HG03039 (cell line): ENCODE measurements around the gene SLC35D2.
"Not testable (repeated sequence)": the region's sequence is repeated elsewhere in the genome, so short reads cannot be mapped to it uniquely, and the experiment has no call there.

Experiments used
- ATAC-seq: cut with Tn5 transposase; IDR thresholded peaks from one replicate; pipeline ENCODE4 v1.9.1; 2021; ENCODE audit warnings: mild to moderate bottlenecking, moderate library complexity; ENCODE audit not compliant: unreplicated experiment

SLC35D2 gene

DNA sequence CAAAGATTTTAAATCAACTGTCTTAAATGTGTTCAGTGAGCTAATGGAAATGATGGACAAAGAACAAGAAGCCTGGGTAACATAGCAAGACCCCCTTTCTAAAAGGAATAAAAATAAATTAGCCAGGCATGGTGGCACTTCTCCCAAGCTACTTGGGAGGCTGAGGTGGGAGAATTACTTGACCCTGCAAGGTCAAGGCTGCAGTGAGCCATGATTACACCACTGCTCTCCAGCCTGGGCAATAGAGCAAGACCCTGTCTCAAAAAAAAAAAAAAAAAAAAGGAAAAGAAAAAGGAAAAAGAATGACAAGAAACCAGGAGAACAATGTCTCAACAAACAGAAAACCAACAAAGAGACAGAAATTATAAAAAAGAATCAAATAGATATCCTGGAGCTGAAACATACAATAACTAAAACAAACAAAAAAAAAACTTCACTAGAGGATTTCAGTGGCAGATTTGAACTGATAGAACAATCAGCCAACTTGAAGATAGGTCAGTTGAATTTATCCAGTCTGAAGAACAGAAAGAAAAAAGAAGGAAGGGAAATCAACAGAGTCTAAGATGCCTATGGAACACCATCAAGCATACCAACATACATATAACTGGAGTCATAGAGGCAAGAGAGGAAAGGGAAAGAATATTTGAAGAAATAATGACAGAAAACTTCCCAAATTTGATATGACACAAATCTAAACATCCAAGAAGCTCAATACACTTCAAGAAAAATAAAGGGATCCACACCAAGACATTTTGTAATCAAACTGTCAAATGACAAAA, 16.8 kb upstream of the SLC35D2 start:
- no peak for ATAC-seq

DNA sequence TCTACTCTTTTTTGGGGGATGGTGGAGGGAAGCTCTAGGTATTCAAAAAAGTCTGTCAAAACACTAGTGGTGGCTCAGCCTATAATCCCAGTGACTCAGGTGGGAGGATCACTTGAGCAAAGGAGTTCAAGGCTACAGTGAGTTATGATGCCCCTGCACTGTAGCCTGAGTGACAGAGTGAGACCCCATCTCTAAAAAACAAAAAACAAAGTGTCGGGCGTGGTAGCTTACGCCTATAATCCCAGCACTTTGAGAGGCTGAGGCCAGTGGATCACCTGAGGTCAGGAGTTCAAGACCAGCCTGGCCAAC, 15.8 kb upstream of the SLC35D2 start:
- ATAC-seq: no peak

DNA sequence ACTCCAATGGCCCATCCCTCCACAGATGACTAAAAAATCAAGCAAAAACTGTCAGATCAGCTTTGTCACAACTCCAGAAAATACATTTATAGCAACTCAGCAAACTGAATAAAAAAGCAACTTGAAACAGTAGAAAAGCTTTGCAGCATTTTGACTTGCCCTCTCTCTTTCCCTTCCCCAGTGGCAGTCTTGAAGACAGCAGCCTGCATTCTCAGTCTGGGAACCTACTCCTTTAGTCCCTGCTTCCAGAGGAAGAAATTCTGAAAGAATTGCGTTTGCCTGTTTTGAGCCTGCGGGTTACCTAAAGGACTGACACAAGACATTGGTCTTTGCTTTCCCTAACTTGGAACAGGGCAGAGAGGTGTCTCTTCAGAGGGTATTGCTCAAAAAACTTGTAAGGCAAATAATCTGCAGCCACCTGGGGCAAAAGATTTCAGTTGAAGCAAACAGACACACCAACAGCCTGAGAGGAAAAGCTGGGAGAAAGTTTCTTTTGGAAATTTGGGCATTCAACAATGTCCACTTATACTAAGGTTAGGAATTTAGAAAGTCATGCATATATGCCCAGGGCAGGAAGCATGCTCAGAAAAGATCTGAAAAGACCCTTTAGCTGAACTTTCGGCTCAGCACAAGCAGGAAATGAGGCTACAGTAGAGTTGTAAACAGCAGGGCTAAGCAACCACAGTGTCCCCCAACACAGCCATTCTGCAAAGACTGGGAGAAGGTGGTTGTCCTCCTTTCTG, 15.2 kb upstream of the SLC35D2 start:
- no peak for ATAC-seq

DNA sequence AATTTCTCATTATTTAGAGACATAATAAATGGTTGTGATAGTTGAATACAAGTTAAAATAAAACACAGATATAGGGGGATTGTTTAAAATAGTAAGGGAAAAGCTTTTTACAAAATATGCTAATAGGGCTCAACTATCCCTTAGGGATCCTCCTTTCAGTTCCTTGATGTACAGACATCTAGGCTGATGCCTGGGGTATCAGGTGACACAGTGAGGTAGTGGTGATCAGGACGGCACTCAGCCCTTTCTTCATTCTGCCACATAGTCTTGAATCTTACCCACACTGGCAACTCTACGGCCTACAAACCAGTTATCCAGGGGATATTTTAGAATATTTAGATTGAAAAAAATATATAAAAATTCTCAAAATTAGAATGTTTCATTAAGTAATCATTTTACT, 12.5 kb upstream of the SLC35D2 start:
- no peak for ATAC-seq

DNA sequence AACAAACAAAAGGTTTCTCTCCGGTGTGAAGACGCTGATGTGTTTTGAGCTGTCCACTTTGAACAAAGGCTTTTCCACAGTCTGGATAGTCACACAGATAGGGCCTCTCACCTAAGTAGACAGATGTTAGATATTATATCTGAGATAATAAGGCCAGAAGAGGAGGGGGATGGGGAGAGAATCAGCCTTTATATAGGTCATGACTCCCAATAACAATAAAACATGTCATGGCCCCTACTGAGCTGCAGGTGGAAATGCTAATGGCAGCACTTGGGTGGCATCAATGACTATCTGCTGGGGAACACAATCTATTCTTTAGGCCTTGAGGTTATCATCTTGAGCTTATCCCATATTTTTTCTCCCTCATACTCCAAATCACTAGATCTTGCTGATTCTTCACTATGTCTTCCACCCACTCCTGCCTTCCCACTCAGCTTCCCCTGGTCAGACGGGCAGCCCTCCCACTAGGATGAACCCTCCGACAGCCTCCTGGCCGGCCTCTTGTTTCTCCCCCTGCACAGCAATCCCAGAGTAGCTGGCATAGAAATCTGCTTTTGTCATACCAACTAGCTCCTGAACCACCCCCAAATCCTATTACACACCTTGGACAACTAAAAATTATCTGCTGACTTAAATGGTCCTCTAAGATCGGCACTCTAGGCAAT, 11.5 kb upstream of the SLC35D2 start:
- ATAC-seq: no peak

DNA sequence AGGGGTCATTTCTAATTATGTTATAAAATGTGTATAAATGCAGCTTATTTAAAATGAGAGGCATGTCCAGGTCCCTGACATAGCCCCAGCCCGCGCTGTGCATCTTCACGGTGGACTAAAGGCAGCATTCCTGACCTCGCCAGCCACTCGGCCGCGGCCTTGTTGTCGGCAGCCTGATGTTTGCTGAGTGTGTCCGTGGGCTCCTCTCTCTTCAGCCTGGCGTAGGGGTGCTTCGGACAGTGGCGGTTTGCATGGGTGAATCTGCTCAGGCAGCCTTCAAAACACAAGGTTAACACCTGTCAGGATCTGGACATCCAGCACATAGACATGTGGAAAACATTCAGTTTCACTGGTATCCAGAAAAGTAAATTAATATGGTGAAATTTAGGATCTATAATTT, 8.8 kb upstream of the SLC35D2 start:
- ATAC-seq: no peak

DNA sequence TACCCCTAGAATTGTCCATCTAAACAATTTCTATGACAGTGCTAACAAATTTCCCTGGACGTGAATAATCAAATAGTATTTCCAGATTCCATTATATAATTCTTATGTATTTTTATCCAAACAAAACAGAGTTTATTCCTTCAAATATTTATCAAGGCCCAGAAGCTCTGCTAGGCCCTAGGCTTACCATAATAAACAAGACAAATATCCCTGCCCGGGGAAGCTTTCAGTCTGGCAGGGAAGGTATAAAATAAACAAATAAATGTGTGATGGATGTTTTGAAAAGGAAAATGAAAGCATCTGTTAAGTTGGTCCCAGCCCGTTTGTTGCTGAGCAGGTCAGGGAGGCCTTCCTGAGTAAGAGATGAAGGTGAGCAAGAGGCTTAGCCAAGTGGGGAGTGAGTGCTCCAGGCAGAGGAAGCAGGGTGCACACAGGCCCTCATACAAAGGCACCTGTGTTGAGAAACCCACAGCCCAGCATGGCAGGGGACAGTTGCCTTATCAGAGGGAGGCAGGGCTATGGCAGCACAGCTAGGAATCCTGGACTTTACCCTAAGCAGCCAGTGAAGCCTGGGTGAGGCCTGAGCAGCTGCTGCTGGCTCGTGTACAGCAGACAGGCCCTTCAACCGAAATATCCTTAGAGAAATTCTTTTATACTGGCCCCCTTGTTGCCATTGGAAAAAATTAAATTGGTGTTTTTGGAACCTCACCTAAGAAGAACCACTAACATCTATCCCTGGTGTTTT, 7.7 kb upstream of the SLC35D2 start:
- no peak for ATAC-seq

DNA sequence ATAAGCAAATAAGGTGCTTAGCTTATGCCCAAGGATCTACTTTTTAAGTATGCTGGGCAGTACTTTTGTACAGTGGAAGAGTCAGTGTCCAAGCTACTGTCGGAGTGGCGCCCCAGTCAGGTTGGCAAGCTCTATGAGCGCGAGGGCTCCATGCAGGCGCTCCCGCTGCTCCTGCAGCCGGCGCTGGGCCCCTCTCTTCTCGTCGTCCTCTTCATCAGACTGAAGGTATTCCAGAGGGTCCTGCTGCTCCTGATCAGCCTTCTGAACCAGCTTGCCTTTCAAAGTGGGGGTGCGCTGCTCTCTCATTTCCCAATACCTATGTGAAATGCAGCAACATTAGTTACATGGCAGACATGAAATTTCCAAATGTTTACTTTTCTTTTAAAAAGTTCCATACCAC, 4.6 kb upstream of the SLC35D2 start:
- ATAC-seq: no peak

DNA sequence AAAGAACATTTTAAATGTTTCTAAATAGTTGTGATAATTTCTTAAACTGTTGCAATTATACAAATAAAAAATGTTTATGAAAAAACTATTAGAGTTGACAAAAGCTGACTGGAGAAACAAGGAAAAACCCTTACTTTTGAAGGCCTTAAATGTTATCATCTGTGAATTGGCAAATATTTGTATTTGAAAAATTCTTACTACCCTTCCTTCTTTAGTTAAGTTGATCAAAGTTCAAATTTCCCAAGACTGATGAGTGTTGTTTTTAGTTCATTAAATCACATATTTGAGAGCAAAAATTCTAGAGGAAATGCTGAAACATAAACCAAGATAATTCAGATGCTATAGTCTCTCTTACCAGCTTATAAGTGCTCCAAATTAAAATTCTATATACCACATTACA, 2.6 kb upstream of the SLC35D2 start:
- no peak for ATAC-seq

DNA sequence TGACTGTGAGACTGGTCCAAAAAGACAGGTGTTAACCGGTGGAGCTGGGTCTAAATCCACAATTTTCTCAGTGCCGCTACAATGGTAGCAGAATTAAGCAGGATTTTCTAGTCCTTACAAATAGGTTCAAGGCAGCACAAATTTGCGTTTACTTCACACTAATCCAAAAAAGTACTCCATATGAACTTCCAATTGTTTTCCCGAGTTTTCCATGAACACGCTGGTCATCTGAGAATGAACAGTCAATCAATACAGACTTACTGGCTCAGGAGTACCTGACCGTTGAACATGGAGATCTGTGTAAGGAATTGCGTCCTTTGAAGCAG, 709 bp downstream of the SLC35D2 start:
- ATAC-seq: no peak

DNA sequence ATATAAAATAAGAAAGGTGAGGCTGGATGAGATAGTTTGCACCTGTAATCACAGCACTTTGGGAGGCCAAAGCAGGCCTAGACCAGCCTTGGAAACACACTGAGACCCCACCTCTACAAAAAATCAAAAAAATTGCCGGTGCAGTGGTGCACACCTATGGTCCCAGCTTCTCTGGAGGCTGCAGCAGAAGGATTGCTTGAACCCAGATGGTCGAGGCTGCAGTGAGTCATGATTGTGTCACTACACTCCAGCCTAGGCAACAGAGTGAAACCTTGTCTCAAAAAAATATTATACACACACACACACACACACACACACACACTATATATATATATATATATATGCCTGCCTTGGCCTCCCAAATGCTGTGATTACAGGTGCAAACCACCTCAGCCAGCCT, 1.3 kb downstream of the SLC35D2 start:
- no peak for ATAC-seq

DNA sequence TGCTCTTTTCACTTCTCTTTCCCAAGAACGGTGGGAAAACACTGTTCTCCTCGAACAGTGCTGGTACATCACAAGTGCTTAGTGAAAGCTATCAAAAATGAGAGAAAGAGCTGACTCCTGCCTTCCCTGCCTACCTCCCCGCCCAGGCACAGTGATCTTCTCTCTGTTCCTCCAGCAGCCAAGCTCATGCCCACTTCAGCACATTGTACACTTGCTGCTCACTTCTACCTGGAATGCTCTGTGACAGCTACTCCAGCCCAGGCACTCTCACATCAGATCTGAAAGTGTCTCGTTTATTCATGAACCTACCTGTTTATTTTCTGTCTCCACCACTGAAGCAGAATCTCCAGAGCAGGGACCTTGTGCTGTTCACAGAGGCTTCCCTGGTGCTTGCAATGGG, 1.8 kb downstream of the SLC35D2 start:
- ATAC-seq: no peak

DNA sequence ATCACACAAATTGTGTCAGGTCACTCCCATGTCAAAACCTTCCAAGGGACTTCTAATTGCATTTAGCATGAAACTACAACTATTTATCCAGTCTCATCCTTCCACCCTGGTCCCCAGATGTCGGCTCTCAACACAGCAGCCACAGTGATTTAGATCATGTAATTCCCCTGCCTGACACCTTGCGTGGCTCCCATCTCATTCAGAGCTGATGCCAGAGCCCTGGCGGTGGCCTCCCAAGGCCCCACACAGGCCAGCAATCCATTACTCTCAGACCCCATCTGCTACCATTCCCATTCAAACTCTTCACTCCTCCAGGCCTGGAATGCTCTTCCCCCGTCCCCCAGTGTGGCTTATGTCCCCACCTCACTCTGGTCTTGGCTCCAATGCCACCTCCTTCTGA, 2.4 kb downstream of the SLC35D2 start:
- no peak for ATAC-seq

DNA sequence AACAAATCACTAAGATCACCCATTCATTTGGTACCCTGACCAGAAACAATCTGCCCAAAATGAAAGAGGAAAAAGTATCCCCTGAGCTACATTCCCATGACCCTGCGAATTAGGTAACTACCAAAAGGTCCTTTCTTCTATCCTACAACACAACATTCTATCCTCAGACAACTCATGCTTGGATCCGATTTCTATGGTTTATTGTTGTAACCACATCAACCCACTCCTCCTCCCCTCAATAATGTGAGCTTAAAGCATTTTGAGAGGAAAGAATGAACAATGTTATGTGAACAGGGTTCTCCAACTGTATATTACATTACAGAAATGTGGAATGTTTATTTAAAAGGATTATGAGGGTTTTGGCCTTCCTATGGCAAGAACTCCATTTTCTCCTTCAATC, 4.0 kb downstream of the SLC35D2 start:
- ATAC-seq: no peak

DNA sequence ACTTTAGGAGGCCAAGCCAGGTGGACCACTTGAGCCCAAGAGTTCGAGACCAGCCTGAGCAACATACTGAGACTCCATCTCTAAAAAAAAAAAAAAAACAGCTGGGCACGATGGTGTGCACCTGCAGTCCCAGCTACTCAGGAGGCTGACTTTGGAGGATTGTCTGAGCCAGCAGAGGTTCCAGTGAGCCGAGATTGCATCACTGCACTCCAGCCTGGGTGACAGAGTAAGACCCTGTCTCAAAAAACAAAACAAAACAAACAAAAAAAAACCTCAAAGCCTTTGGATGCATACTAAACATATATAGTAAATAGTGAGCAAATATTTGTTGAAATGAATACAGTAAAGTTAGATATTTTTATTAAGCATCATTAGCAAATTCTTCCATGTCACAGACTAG, 5.3 kb downstream of the SLC35D2 start:
- ATAC-seq: no peak

DNA sequence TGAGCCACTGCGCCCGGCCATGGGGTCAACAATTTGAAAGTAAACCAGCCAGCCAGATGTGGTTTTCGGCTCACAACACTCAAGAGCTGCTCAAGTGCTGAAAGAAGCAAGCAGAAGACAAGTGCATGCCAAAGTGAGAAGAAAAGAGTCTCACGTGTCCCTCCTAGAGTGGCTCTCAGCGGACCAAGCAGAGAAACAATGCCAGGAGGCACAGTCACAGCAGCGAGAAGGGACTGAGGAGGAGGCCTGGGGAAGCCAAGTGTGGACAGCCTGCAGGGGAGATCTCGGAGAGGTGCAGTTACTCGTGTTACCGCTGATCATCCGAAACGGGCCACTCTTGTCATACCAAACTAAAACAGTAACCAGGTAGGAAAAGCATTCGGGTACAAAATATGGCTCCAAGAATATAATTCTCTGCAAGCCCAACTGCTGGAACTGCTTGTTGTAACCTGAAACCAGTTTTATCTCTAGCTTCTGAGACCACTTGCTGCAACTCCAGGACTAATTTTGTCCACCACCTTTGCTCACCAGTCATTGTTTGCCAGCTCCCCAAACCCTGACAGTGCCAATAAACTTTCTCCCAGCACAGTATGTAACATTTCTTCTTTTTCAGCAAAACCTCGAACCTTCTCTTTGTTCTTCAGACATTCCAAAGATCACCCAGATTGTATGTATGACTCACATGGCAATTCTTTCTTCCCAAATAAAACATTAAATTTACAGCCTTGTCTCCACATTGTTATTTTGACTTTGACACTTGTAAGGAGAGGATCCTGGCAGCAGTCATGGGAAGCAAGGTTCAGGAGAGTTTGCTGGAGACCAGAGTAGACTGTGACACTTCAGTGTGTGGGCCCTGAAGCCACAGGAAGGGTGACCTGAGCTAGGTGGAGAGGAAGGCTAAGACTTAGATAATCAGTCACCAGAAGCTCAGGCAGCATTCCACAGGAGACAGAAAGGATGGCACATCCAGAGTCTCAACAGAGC, 6.3 kb downstream of the SLC35D2 start:
- ATAC-seq: no peak

DNA sequence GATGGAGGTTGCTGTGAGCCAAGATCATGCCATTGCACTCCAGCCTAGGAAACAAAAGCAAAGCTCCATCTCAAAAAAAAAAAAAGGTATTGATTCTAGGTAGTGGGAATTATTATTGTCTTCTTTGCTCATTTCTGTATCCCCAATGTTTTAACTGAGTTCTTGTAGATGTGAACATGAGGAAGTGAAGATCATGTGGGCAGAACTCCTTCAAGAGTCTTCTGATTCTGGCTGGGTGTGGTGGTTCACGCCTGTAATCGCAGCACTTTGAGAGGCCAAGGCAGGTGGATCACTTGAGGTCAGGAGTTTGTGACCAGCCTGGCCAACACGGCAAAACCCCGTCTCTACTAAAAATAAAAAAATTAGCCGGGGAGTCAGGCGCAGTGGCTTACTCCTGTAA, 8.0 kb downstream of the SLC35D2 start:
- not testable (repeated sequence) for ATAC-seq

DNA sequence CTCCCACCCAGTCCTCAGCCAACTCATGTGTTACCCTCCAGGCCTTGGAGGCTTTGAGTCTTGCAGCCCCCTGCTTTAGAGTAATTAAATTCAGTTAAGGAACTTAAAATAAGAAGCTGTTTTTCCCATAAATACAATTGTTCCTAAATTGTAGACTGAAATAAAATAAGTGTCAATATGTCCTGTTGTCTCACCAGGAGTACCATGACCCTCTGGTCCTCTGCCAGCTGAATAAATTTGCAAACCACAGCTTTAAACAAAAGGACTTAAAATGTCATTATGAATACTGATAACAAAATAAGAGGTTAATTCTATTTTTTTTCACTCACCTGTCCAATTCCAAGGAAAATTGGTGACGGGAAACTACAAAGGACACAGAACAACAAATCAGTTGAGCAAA, 15.6 kb downstream of the SLC35D2 start:
- no peak for ATAC-seq

DNA sequence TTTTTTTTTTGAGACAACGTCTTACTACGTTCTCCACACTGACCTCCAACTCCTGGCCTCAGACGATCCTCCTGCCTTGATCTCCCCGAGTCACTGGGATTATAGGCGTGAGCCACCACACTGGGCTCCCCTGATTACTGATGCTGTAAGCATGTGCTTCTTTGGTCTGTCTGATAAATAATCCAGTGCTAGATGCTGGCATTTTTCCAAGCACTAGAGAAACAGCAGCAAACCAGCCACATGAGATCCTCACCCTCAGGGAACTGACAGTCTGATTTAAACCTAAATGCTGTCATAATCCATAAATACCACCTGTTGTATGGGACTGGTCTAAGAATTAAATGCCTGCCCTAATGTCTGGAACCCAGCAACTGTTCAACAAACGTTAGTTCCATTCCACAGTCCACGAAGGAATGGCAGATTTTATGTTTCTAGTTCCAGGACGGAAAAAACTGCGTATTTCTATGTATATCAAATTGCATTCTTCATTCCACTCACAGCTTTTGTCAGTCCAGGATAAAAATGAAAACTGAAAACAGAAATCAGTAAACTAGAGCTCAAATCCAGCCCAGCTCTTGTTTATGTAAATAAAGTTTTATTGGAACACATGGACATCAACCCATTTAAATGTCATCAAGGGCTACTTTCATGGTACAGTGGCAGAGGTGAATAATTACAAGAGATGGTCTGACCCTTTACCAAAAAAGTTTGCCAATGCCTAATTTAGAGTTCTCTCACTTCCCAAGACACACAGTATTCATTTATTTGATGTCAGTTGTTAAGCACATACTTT, 20.1 kb downstream of the SLC35D2 start:
- no peak for ATAC-seq

DNA sequence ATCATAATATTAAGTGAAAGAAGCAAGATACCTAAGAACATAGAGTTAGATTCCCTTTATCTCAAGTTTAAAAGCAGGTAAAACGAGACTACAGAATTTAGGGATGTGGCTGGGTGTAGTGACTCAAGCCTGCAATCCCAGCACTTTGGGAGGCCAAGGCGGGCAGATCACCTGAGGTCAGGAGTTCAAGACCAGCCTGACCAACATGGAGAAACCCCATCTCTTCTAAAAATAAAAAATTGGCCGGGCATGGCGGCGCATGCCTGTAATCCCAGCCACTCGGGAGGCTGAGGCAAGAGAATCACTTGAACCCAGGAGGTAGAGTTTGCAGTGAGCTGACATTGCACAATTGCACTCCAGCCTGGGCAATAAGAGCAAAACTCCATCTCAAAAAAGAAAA, 21.4 kb downstream of the SLC35D2 start:
- ATAC-seq: not testable (repeated sequence)
